Liver (tissue), 3 donors: ENCODE measurements around the gene KRTAP10-5.

Experiments used
- FOXA2 ChIP-seq: IDR thresholded peaks from 2 replicates; pipeline ENCODE4 v1.6.1; 2016; ENCODE audit warnings: antibody characterized with exemption
- JUND ChIP-seq, 2 donors: IDR thresholded peaks; 2 replicates each; pipeline ENCODE4 v1.6.1; 2016; ENCODE audit warnings: antibody characterized with exemption in 2 of 2
- RAD21 ChIP-seq, 2 donors: IDR thresholded peaks; 2 replicates each; pipeline ENCODE4 v1.6.1; 2016; ENCODE audit warnings: antibody characterized with exemption in 2 of 2, mild to moderate bottlenecking in 2 of 2
- TF ChIP-seq, protein P1 (sequence below): fragments of 150-350 bp; IDR thresholded peaks from 2 replicates; pipeline ENCODE4 v1.5.1; 2017; ENCODE audit warnings: improper control_type of control experiment, low read depth, low read length; ENCODE audit not compliant: missing input control
- TF ChIP-seq, protein P2 (sequence below): IDR thresholded peaks from 2 replicates; pipeline ENCODE4 v1.6.1; 2016; ENCODE audit warnings: antibody characterized with exemption
- donor health status: healthy.
- donor health status: healthy.

DNA sequence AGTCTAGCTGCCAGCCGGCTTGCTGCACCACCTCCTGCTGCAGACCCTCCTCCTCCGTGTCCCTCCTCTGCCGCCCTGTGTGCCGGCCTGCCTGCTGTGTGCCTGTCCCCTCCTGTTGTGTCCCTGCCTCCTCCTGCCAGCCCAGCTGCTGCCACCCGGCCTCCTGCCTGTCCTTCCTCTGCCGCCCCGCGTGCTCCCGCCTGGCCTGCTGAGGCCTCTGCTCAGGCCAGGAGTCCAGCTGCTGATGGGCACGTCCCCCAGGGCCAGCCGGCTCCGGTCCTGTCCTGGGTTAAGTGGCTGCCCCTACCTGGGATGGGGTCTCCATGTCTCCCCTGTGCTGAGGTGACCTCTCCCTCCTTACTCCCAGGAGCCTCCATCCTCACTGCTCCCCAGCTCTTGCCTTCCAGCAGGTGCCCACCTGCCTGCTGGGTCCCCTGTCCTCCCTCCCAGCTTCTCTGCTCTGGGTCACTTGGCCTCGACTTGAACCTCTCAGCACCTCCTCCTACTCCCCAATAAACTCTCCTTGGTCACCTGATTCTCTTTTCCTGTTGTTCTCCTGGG, 32.3 kb upstream of the KRTAP10-5 start:
- TF ChIP-seq, protein P1, sequence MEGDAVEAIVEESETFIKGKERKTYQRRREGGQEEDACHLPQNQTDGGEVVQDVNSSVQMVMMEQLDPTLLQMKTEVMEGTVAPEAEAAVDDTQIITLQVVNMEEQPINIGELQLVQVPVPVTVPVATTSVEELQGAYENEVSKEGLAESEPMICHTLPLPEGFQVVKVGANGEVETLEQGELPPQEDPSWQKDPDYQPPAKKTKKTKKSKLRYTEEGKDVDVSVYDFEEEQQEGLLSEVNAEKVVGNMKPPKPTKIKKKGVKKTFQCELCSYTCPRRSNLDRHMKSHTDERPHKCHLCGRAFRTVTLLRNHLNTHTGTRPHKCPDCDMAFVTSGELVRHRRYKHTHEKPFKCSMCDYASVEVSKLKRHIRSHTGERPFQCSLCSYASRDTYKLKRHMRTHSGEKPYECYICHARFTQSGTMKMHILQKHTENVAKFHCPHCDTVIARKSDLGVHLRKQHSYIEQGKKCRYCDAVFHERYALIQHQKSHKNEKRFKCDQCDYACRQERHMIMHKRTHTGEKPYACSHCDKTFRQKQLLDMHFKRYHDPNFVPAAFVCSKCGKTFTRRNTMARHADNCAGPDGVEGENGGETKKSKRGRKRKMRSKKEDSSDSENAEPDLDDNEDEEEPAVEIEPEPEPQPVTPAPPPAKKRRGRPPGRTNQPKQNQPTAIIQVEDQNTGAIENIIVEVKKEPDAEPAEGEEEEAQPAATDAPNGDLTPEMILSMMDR = no peak
- TF ChIP-seq RAD21 (IDR thresholded peaks at IDR 0.05) (no peak), FOXA2 (no peak), JUND (IDR thresholded peaks at IDR 0.05) (no peak)
- TF ChIP-seq, protein P2, sequence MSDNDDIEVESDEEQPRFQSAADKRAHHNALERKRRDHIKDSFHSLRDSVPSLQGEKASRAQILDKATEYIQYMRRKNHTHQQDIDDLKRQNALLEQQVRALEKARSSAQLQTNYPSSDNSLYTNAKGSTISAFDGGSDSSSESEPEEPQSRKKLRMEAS = no peak
